22Rv1 (cell line): Measurements from ENCODE around the gene LRP5.

Experiments used
- ZFX ChIP-seq: fragments of 450-650 bp; IDR thresholded peaks from 2 replicates; pipeline ENCODE4 v1.6.1; 2017; ENCODE audit warnings: antibody characterized with exemption, borderline replicate concordance
- TF ChIP-seq, protein P1 (sequence below): fragments of 450-650 bp; IDR thresholded peaks from 2 replicates; pipeline ENCODE4 v1.5.1; 2017; ENCODE audit warnings: mild to moderate bottlenecking

DNA sequence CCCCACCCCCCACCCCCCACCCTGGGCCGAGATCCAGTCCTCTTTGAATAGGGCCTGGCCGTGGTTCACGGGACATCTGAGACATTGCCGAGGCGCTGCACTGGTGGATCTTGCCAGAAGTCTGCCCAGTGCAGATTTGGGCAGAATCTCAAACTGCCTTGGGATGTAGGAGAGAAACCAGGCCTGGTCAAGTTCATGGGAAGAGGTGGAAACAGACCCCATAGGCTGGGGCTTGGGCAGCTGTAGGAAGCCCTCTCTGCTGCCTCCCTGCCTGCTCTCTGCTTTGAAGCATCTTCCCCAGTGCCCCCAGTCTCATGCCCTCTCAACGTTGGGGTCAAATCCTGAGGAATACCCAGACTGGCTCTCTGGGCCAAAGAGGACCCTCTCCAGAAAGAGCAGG is 132.2 kb downstream of the LRP5 start:
- TF ChIP-seq, protein P1, sequence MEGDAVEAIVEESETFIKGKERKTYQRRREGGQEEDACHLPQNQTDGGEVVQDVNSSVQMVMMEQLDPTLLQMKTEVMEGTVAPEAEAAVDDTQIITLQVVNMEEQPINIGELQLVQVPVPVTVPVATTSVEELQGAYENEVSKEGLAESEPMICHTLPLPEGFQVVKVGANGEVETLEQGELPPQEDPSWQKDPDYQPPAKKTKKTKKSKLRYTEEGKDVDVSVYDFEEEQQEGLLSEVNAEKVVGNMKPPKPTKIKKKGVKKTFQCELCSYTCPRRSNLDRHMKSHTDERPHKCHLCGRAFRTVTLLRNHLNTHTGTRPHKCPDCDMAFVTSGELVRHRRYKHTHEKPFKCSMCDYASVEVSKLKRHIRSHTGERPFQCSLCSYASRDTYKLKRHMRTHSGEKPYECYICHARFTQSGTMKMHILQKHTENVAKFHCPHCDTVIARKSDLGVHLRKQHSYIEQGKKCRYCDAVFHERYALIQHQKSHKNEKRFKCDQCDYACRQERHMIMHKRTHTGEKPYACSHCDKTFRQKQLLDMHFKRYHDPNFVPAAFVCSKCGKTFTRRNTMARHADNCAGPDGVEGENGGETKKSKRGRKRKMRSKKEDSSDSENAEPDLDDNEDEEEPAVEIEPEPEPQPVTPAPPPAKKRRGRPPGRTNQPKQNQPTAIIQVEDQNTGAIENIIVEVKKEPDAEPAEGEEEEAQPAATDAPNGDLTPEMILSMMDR = no peak
- TF ChIP-seq ZFX = no peak
